ENCODE measurements around the gene REX1BD. TPM values are rescaled to one million over a fixed set of nuclear protein-coding genes. Genes with fewer than 3 reads are reported as not detected.

REX1BD gene
- total and polyA plus RNA-seq, 4 donors, result 25.9 to 71.9 (median 51.4) TPM

DNA sequence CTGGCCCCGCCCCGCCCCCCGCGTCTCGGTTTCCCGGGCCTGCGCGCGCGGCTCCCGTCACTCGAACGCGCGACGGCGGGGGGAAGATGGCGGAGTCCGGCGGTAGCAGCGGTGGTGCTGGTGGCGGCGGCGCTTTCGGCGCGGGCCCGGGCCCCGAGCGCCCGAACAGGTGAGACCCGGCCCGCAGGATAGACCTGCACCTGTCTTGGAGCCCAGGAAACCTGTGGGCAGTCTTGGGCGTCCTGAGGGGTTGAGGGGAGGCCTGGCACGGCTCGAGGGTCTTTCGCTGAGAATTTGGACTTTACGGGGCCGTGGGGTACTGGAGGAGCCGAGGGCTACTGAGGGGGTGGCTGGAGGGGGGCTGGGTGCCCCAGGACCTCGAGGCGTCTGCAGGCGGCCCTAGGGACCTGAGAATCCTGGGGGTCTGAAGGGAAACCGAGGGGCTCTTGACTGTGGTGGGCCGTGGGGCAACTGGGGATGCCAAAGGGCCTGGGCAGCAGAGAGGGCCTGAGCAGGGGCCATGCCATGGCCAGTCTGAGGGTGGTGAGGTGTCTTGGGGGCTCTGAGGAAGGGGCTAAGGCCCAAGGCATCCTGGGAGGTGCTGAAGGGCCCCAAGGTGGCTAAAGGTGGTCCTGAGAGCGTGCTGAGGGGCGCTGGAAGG, 48.5 kb downstream of the REX1BD start, which contains the start of gene KLHL26:
Gene KLHL26 (plus strand): TSS at position 60 of the 661 bp plus-strand sequence. CDS start 27 bp downstream, at position 87.
- Histone ChIP-seq H3K9ac (ENCODE audit: low read depth in 1 of 2, low read length in 2 of 2) (peak within 1 kb of the TSS; percentile 74 to 86), H3K27me3 (ENCODE audit: control insufficient read depth in 4 of 4, insufficient read depth in 4 of 4, low read length in 3 of 4) (no peaks in the 10 kb centered on the region), H3K9me3 (ENCODE audit: control insufficient read depth in 4 of 4, low read length in 3 of 4) (no peaks in the 10 kb centered on the region), H3K4me1 (ENCODE audit: control insufficient read depth in 4 of 4, insufficient read depth in 4 of 4, low read length in 3 of 4) (peaks cover 5 to 17% (median 12%) of the 10 kb centered on the region in 4 donors), H3K4me3 (ENCODE audit: low read depth in 1 of 3, low read length in 3 of 3) (peak within 1 kb of the TSS; percentile 65 to 79 (median 76)), H3K27ac (ENCODE audit: low read depth in 1 of 2, low read length in 2 of 2) (peak within 1 kb of the TSS; percentile 54 to 75), H3K36me3 (ENCODE audit: control insufficient read depth in 4 of 4, insufficient read depth in 3 of 4, low read depth in 1 of 4, low read length in 3 of 4) (no peaks in the 10 kb centered on the region)
- no peak for TF ChIP-seq EGR1 (IDR thresholded peaks at IDR 0.05; ENCODE audit: low read depth in 2 of 2)
- no peak for TF ChIP-seq HNF4A (conservative IDR thresholded peaks at IDR 0.05)
- peak; percentile 28 for TF ChIP-seq YY1 (IDR thresholded peaks at IDR 0.05)
- TF ChIP-seq HNF4G (IDR thresholded peaks at IDR 0.05), result no peak
- DNase-seq (ENCODE audit: low spot score), result no peak
- WGBS, result 6% methylated on average over 47 of the region's 47 CpGs

DNA sequence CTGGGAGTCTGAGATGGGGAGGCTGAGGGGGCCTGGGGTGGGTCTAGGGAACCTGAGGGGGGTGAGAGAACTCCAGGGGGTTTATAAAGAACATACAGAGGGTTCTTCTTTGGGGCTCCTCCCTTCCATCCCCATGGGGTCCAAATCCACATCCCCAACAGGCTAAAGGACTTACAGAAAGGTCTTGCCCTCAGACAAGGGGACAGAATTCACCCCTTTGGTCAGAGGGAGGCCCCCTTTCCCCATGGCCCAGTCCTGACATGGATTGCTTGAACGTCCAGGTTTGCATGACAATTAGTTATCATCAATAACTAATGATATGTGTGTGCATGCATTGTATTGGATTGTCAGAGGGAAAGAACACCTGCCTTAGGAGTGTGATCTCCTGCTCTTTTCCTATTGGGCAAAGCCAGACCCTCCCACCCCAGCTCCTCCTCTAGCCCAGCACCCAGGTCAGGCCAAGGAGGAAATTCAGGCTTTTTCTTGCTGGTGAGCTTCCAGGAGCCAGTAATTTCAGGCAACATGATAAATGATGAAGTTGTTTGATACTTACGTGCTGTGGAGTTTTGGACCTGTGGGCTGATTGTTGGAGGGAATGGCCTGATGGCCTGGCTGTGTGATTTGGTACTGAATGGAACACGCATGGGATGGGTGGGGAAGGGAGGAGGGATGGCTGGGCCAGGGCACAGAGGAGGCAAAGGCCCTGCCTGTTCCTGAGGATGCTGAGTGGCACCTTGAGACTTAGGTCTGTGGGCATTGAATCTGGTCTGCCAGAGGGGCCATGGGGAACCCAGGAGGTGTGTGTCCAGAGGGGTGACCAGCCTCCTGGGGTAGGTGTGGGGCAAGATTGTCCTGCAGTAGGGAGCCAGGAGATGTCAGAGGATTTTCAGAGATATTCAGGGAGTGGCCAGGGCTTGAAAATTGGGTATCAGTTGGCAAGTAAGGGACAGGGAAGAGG, 49.4 kb downstream of the REX1BD start:
- 50% methylated on average over 3 of the region's 3 CpGs for WGBS
- DNase-seq (ENCODE audit: low spot score), result no peak
- no peaks in the 10 kb centered on the region for H3K27me3 ChIP-seq (ENCODE audit: control insufficient read depth in 4 of 4, insufficient read depth in 4 of 4, low read length in 3 of 4)
- H3K4me3 ChIP-seq (ENCODE audit: low read depth in 1 of 3, low read length in 3 of 3), result peak overlapping the region; percentile 65 to 79 (median 76)
- H3K9ac ChIP-seq (ENCODE audit: low read depth in 1 of 2, low read length in 2 of 2), result no peak overlapping the region
- no peaks in the 10 kb centered on the region for H3K9me3 ChIP-seq (ENCODE audit: control insufficient read depth in 4 of 4, low read length in 3 of 4)
- peaks cover 5 to 17% (median 12%) of the 10 kb centered on the region in 4 donors for H3K4me1 ChIP-seq (ENCODE audit: control insufficient read depth in 4 of 4, insufficient read depth in 4 of 4, low read length in 3 of 4)
- TF ChIP-seq, protein P1, sequence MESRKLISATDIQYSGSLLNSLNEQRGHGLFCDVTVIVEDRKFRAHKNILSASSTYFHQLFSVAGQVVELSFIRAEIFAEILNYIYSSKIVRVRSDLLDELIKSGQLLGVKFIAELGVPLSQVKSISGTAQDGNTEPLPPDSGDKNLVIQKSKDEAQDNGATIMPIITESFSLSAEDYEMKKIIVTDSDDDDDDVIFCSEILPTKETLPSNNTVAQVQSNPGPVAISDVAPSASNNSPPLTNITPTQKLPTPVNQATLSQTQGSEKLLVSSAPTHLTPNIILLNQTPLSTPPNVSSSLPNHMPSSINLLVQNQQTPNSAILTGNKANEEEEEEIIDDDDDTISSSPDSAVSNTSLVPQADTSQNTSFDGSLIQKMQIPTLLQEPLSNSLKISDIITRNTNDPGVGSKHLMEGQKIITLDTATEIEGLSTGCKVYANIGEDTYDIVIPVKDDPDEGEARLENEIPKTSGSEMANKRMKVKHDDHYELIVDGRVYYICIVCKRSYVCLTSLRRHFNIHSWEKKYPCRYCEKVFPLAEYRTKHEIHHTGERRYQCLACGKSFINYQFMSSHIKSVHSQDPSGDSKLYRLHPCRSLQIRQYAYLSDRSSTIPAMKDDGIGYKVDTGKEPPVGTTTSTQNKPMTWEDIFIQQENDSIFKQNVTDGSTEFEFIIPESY (IDR thresholded peaks at IDR 0.05), result no peak
- TF ChIP-seq YY1 (IDR thresholded peaks at IDR 0.05), result no peak
- TF ChIP-seq RAD21 (IDR thresholded peaks at IDR 0.05), result peak in 1 of 2 donors; percentile 26
- peak overlapping the region; percentile 46 to 75 for H3K27ac ChIP-seq (ENCODE audit: low read depth in 1 of 2, low read length in 2 of 2)
- H3K36me3 ChIP-seq (ENCODE audit: control insufficient read depth in 4 of 4, insufficient read depth in 3 of 4, low read depth in 1 of 4, low read length in 3 of 4), result no peaks in the 10 kb centered on the region

DNA sequence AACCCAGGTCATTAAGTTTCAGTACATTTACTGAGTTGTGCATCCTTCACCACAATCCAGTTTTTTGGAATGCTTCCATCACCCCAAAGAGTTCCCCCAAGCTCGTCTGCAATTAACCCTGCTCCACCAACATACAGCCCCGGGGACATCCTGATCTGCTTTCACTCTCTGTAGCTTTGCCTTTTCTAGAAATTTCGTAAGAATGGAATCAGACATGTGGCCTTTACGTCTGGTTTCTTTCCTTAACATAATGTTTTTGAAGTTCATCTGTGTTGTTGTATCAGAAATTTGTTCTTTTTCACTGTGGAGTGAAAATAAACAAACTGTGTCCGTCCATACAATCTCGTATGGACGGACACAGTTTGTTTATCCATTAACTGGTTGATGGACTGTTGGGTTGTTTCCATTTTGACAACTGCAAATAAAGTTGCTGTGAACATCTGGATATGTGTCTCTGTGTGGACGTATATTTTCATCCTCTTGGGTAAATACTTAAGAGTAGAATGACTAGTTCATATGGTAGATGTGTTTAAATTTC, 51.2 kb downstream of the REX1BD start:
- no peak for DNase-seq (ENCODE audit: low spot score)
- Histone ChIP-seq H3K4me1 (ENCODE audit: control insufficient read depth in 4 of 4, insufficient read depth in 4 of 4, low read length in 3 of 4) (peaks cover 5 to 17% (median 12%) of the 10 kb centered on the region in 4 donors), H3K36me3 (ENCODE audit: control insufficient read depth in 4 of 4, insufficient read depth in 3 of 4, low read depth in 1 of 4, low read length in 3 of 4) (no peaks in the 10 kb centered on the region), H3K9ac (ENCODE audit: low read depth in 1 of 2, low read length in 2 of 2) (no peak overlapping the region), H3K27ac (ENCODE audit: low read depth in 1 of 2, low read length in 2 of 2) (no peak overlapping the region), H3K9me3 (ENCODE audit: control insufficient read depth in 4 of 4, low read length in 3 of 4) (no peaks in the 10 kb centered on the region), H3K4me3 (ENCODE audit: low read depth in 1 of 3, low read length in 3 of 3) (no peak overlapping the region), H3K27me3 (ENCODE audit: control insufficient read depth in 4 of 4, insufficient read depth in 4 of 4, low read length in 3 of 4) (no peaks in the 10 kb centered on the region)
- TF ChIP-seq TAF1 (conservative IDR thresholded peaks at IDR 0.05) (no peak), SP1 (IDR thresholded peaks at IDR 0.05) (no peak), GABPA (IDR thresholded peaks at IDR 0.05 in 1 of 2, conservative IDR thresholded peaks at IDR 0.05 in 1 of 2) (no peak), FOXA1 (IDR thresholded peaks at IDR 0.05) (no peak), EGR1 (IDR thresholded peaks at IDR 0.05; ENCODE audit: low read depth in 2 of 2) (no peak), YY1 (IDR thresholded peaks at IDR 0.05) (no peak), HNF4A (conservative IDR thresholded peaks at IDR 0.05) (no peak), FOXA2 (IDR thresholded peaks at IDR 0.05) (no peak), JUND (IDR thresholded peaks at IDR 0.05) (no peak), HNF4G (IDR thresholded peaks at IDR 0.05) (no peak), RXRA (IDR thresholded peaks at IDR 0.05) (no peak), NR2F2 (IDR thresholded peaks at IDR 0.05) (no peak), RAD21 (IDR thresholded peaks at IDR 0.05) (no peak)
- TF ChIP-seq, protein P2, sequence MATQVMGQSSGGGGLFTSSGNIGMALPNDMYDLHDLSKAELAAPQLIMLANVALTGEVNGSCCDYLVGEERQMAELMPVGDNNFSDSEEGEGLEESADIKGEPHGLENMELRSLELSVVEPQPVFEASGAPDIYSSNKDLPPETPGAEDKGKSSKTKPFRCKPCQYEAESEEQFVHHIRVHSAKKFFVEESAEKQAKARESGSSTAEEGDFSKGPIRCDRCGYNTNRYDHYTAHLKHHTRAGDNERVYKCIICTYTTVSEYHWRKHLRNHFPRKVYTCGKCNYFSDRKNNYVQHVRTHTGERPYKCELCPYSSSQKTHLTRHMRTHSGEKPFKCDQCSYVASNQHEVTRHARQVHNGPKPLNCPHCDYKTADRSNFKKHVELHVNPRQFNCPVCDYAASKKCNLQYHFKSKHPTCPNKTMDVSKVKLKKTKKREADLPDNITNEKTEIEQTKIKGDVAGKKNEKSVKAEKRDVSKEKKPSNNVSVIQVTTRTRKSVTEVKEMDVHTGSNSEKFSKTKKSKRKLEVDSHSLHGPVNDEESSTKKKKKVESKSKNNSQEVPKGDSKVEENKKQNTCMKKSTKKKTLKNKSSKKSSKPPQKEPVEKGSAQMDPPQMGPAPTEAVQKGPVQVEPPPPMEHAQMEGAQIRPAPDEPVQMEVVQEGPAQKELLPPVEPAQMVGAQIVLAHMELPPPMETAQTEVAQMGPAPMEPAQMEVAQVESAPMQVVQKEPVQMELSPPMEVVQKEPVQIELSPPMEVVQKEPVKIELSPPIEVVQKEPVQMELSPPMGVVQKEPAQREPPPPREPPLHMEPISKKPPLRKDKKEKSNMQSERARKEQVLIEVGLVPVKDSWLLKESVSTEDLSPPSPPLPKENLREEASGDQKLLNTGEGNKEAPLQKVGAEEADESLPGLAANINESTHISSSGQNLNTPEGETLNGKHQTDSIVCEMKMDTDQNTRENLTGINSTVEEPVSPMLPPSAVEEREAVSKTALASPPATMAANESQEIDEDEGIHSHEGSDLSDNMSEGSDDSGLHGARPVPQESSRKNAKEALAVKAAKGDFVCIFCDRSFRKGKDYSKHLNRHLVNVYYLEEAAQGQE (IDR thresholded peaks at IDR 0.05), result no peak
- TF ChIP-seq, protein P3, sequence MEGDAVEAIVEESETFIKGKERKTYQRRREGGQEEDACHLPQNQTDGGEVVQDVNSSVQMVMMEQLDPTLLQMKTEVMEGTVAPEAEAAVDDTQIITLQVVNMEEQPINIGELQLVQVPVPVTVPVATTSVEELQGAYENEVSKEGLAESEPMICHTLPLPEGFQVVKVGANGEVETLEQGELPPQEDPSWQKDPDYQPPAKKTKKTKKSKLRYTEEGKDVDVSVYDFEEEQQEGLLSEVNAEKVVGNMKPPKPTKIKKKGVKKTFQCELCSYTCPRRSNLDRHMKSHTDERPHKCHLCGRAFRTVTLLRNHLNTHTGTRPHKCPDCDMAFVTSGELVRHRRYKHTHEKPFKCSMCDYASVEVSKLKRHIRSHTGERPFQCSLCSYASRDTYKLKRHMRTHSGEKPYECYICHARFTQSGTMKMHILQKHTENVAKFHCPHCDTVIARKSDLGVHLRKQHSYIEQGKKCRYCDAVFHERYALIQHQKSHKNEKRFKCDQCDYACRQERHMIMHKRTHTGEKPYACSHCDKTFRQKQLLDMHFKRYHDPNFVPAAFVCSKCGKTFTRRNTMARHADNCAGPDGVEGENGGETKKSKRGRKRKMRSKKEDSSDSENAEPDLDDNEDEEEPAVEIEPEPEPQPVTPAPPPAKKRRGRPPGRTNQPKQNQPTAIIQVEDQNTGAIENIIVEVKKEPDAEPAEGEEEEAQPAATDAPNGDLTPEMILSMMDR (IDR thresholded peaks at IDR 0.05; ENCODE audit: low read depth, low read length, missing input control), result no peak
- TF ChIP-seq, protein P4, sequence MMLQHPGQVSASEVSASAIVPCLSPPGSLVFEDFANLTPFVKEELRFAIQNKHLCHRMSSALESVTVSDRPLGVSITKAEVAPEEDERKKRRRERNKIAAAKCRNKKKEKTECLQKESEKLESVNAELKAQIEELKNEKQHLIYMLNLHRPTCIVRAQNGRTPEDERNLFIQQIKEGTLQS (IDR thresholded peaks at IDR 0.05), result no peak
- WGBS, result 81% methylated on average over 8 of the region's 8 CpGs

All from liver (tissue), 9 donors.